ENCODE data around the gene HOMER2.
"Not testable (repeated sequence)": the region's sequence is repeated elsewhere in the genome, so short reads cannot be mapped to it uniquely, and the experiment has no call there.

Gene HOMER2

DNA sequence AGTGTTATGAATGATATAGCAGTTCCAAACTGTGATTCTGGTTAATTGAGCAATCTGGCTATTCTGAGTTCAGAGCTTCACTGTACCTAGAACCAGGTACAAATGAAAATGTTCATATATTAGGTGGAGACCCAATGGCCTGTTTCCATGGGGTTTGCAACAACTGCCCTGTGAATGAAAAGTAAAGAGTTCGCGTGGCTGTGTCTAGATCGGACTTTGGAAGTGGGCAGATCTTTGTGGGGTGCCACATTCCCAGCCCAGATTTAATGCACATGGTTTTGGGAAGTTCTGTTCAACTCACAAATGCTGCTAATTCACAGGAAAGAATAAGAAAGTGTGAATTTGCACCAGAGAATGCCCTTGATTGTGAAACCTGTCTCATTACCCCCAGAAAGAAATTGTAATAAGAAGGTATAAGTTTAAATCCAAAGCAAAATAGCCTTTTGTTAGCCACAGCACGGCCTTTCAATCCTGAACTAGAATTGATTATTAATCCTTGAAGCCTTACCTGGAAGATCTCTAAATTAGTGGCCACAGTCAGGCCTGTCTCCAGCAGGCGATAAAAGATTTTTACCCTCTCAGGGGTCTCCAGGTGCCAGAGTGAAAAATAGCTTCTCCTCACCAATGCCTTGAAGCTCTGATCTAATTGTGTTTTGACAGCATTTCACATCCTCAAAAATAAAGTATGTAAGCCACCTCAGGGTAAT lies 120.5 kb downstream of the HOMER2 start:
- DNase-seq (ENCODE audit: low spot score), result no peak

DNA sequence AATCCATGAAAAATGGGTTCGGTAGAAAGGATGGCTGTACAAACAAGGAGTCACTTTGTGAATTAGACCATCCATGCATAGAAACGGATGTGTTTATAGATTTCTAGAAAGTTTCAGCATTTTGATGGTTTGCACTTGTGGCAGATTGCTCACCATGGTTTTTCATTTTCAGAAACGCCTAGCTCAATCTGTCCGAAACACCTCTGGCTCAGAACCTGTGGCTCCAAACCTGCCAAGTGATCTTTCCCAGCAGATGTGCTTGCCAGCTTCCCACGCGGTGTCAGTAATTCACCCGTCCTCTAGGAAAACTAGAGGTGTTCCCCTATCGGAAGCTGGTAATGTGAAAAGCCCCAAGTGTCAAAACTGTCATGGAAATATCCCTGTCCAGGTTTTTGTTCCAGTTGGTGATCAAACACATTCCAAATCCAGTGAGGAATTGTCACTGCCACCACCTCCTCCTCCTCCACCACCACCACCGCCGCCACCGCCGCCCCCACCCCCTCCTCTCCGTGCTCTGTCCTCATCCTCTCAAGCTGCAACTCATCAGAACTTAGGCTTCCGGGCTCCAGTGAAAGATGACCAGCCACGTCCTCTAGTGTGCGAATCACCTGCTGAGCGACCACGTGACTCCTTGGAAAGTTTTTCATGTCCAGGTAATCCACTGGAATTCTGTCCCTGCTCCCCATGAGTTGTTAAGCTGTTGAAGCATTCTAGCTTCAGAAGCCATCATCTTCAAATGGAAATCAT lies 121.9 kb downstream of the HOMER2 start:
- no peak for DNase-seq (ENCODE audit: low spot score)

DNA sequence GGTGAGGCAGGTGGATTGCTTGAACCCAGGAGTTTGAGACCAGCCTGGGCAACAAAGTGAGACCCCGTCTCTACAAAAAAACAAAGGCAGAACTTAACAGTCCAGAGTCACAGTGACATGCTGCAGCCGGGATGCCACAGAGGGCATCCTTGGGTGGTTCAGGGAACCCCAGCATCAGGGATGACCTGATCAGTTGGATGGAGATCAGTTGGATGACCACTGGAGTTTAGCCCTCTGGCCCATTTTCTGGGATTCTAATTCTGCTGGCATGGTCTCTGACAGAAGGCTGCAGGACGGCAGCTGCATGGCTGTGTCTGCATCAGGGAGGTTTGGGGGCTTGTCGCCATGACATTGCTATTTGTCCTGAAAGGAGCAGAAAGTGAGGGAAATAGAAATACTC lies 123.3 kb downstream of the HOMER2 start:
- no peak for DNase-seq (ENCODE audit: low spot score)

DNA sequence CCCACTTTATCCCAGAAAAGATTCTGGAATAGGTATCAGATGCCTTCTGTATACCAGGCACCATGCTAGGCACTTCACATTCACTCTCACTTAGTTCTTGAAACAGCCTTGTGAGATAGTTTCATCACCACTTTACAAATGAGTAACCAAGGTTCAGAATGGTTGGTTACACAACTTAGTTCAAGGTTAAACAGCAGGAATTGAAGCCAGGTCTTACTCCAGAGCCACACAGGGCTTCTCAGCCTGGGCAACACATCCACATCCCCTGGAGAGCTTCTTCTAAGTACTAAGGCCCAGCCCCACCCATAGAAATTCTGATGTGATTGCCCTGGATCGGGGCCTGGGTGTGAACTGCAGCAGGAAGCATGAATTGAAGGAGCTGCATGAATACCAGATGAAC lies 124.4 kb downstream of the HOMER2 start:
- no peak for DNase-seq (ENCODE audit: low spot score)

DNA sequence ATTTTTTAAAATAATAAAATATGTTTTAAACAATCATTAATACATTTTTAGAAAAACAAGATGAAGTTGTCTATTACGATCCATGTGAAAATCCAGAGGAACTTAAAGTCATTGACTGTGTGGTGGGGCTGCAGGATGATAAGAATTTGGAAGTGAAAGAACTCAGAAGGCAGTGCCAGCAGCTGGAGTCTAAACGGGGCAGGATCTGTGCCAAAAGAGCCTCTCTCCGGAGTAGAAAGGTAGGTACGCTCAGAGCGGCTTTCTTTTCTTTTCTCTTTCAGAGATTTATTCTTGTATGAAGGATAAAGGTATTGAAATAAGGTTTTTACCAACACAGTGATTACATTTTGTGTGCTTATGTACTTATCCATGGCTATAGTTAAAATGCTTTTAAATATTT lies 129.5 kb downstream of the HOMER2 start:
- DNase-seq (ENCODE audit: low spot score), result no peak

DNA sequence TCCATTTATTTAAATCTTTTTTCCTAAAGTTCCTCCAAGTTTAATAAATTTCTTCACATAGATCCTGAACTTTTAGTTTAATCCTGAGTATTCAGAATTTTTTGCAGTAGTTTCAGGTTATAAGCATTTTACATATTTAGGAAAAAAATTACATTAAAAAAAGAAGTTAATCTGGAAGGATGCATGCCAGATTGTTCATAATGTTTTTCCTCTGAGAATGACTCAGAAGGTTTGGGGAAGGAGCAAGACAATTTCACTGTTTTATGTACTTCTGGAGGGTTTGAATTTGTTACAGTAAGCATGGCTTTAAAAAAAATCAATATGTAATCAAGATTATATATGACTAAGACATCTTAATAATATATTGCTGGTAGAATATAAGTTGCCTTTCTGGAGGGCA lies 130.7 kb downstream of the HOMER2 start:
- DNase-seq (ENCODE audit: low spot score), result not testable (repeated sequence)

DNA sequence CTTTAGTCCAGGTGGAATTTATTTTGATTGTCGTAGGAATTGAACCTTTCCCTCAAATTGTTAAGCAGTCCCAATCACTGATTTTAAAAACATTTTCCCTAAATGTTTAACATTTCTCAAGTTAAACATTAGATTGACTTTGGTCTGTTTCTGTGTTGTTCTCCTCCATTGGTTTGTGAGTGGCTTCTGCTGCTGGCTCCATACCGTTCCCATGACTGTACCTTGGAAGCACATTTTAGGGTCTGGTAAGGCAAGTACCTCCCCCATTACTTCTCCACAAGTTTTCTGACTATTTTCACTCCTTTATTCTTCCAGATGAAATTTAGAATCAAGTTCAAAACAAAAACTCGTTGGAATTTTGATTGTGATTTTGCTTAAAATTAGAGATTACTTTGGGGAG lies 131.1 kb downstream of the HOMER2 start:
- DNase-seq (ENCODE audit: low spot score), result not testable (repeated sequence)

DNA sequence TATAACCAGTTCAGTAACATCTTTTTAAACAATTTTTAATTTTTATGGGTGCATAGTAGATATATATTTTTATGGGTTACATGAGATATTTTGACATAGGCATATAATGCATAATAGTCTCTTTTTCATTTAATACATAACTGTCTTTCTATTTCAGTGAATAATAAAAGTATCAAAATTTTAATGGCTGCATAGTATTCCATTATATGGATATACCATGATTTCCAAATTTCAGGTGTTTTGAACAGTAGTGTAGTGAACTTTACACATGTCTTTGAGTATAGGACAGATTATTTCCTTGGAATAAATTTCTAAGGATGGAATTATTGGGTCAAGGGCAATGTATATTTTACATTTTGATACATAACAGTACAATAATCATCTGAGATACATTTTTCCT lies 132.4 kb downstream of the HOMER2 start:
- no peak for DNase-seq (ENCODE audit: low spot score)

DNA sequence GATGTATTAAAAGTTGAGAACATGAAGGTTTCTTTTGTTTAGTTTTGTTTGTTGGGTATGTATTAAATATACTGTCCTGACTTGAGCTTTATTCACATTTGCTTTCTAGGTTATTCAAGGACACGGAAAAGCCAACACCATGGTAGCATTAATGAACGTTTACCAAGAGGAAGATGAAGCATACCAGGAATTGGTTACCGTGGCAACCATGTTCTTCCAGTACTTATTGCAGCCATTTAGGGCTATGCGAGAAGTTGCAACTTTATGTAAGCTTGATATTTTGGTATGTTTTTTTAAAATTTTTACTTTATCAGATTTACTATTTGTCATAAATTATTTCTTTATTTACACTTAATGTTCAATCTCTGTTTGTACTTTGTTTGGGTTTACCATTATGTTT lies 139.5 kb downstream of the HOMER2 start:
- no peak for DNase-seq (ENCODE audit: low spot score)

DNA sequence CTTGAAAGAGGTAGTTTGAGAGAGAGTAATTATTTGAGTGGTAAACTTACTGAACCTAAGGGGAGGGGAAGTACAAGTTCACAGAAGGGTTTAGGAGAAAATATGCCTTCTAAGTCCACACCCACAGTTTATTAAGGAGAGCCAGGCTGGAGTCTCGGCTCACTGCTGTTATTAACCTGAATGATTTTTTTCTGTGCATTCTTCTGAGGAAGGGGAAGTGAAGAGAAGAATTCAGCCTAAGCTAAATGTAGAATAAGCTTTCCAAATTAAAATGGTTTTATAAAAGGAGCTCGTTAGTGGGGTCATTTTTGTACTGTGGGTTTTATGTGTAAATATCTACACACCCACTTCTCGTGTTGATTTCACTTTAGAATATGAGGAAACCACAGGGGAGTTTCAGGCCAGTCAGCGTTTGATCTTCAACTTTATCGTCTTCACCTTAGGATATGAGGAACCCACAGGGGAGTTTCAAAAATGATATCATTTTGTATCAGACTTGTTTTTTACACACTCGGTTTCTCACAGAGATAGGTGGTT lies 141.6 kb downstream of the HOMER2 start:
- no peak for DNase-seq (ENCODE audit: low spot score)

DNA sequence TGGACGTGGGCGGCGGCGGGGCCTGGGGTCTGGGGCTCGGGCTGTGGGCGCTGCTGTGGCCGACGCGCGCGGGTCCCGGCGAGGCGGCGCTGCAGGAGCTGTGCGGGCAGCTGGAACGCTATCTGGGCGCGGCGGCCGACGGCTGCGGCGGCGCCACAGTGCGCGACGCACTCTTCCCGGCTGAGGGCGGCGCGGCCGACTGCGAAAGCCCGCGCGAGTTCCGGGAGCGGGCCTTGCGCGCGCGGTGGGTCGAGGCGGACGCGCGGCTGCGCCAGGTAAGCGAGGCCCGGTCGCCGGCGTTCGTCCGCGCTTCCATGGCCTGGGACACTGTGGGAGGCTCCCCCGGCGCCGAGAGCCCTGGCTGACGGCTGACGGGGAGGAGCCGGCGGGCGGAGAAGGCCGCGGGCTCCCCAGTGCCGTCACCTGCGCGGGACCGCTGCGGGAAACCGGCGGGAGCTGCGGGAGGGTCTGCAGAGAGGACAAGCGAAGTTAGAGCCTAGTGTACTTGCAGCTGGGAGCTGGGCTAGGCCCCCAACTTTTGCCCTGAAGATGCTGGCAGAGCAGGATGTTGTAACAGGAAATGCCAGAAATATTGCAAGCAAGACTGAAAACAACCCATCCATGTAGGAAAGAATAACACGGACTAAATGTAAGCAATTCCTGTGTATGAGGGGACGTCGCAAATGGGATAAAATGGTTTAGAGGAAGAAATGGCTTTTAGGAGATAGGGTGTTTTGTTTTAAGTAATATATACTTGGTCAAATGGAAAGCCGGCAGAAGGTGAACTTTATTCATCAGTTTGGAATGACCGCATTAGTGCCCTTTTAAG lies 142.2 kb downstream of the HOMER2 start:
- DNase-seq (ENCODE audit: low spot score), result no peak

DNA sequence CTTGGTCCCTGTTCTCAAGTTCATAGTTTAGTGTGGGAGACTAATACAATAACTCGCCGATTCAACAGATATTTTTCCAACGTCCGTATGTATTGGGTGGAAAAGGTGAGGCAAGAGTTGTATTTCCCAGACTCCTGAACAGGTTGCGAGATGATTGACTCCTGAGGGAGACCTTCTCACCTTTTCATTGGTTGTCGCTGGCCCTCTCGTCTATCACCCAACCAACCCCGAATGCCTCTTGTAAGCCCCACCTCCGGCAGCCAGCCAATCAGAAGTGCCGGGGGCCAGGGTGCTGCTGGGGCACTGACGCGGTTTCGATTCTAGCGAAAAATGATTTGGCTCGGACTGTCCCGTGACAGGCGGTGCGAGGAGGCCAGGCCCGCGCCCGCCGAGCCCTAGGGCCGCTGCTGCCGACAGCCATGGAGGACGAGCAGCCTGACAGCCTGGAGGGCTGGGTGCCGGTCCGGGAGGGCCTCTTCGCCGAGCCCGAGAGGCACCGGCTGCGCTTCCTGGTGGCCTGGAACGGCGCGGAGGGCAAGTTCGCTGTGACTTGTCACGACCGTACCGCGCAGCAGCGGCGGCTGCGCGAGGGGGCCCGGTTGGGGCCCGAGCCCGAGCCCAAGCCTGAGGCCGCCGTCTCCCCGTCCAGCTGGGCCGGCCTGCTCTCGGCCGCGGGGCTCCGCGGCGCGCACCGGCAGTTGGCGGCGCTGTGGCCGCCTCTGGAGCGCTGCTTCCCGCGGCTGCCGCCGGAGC lies 143.0 kb downstream of the HOMER2 start, which contains the start of gene WHAMM:
WHAMM (plus strand) TSS at position 321 of the 753 bp plus-strand sequence; CDS start at position 420, 99 bp downstream.
- peak; percentile 92 for DNase-seq (ENCODE audit: low spot score)

DNA sequence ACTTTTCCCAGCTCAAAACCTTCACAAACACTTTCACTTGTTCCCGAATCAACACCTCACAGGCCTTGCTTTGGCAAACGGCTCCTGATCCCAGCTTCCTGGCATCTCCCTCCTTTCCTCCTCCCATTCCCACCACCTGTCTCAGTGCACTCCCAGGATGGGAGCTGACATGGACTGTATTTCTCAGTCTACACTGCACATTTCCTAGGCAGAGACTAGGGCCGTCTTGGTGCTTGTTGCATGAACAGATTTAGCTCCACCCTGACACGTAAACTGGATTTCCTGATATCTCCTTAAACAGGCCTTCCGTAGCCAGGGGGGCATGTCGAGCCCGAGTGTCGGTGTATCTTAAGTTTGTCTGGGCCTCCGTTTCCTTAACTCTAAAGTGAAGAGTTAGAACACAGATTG lies 143.9 kb downstream of the HOMER2 start:
- DNase-seq (ENCODE audit: low spot score), result no peak

DNA sequence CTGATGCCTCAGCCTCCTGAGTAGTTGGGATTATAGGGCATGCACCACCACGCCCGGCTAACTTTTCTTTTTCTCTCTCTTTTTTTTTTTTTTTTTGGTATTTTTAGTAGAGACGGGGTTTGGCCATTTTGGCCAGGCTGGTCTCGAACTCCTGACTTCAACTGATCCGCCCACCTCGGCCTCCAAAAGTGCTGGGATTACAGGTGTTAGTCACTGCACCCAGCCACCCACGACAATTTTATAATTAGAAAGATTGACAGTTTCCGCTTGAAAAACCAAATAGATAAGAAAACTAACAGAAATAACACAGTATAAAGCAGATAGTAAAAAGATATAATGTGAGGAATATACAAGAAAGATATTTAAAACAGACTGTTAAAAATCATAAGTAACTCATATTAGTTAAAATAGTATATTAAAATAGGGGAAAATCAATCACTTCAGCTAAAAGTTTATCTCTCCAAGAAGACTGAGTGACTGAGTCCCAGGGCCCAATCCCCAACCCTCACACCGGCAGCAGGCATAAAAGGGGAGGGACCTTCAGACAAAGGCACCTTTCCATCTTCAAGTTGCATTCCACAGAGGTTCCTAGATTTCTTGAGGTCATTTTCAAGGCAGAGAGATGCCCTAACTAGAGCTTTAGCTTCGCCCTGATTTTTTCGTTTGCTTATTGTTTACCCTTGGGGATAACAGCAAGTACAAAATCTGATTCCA lies 144.4 kb downstream of the HOMER2 start:
- DNase-seq (ENCODE audit: low spot score), result no peak

DNA sequence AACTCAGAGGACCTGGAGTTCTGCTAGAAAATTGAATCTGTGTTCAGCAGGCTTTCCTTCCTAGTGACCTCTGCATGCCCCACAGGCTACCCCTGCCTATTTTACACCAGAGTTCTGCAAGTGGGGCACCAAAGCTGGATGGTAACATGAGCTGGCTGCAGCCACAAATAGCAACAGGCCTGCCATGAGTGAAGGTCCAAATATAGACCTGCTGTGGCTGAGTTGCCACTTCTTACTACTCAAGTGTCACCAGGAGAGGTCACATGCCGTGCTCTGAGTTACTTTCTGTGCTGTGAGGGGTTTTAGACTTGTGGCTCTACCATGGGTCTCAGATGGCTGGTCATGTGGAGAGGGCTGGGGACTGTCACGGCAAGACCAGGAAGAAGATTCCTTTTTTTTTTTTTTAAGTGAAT lies 146.5 kb downstream of the HOMER2 start, which contains the start of gene FSD2:
FSD2 (minus strand) TSS at position 76 of the 413 bp plus-strand sequence. CDS start 18,679 bp downstream, outside the sequence.
- DNase-seq (ENCODE audit: low spot score), result no peak

DNA sequence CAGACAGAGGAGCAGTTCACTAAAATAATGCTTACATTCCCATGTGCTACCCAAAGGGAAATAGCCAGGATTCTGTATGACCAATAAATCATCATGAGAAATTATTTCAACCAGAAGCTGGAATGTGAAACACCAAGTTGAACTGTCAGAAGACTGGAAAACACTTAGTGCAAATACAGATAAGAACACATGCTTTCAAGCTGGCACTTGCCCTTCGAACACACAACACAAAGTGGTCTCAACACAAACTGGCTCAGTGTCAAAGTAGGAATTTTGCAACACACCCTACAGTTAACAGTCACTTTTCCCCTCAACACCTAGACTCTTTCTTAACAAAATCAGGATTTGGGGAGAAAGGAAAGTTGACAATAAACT lies 148.0 kb downstream of the HOMER2 start:
- DNase-seq (ENCODE audit: low spot score), result no peak

DNA sequence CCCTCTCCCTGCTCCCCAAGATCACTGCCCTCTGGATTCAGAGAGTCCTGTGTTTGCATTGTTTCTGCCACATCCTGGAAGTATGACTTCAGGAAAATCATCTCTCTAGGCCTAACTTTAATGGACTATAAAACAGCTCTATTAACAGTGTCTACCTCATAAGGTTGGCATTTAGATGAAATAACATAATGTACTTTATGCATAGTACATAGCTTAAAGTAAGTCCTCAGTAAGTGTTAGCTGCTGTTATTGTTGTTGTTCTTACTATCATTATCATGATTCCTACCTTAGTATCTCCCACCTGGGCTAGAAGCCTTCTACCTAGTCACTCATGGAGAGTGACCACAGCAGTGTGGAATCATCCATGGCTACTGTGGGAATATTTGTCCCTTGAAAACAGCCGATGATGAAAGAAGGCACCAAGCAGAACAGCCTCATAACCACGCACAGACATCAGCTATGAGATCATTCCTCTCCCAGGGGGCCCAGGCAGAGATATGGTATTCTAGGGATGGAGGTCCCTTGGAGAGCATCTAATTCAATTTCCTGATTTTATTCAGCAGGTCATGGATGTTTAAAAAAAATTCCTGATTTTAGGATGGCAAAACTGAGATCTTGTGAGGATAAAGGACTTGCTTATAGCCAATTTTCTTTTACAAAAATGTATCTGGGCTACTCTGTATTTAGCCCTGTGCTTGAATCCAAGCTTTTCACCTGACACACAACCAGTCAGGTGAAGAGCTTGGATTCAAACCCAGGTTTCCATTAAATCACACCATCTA lies 148.5 kb downstream of the HOMER2 start:
- no peak for DNase-seq (ENCODE audit: low spot score)

DNA sequence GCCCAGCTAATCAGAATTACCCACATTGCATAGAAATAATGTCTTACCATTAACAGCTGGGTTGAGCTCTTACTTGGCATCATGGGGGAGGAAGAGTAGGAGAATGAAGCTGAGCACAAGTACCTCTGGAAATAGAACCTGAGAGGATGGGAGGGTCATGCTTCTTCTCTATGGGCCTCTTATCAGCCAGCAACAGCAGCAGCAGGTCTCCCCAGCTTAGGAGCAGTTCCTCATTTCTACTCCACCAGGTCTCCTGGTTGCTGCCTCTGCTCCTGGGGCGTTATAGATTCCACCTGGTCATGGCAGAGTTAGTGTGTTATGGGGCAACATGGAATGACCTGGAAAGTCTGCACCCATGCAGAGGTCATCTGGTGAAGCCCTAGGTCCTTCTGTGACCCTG lies 150.0 kb downstream of the HOMER2 start:
- no peak for DNase-seq (ENCODE audit: low spot score)

DNA sequence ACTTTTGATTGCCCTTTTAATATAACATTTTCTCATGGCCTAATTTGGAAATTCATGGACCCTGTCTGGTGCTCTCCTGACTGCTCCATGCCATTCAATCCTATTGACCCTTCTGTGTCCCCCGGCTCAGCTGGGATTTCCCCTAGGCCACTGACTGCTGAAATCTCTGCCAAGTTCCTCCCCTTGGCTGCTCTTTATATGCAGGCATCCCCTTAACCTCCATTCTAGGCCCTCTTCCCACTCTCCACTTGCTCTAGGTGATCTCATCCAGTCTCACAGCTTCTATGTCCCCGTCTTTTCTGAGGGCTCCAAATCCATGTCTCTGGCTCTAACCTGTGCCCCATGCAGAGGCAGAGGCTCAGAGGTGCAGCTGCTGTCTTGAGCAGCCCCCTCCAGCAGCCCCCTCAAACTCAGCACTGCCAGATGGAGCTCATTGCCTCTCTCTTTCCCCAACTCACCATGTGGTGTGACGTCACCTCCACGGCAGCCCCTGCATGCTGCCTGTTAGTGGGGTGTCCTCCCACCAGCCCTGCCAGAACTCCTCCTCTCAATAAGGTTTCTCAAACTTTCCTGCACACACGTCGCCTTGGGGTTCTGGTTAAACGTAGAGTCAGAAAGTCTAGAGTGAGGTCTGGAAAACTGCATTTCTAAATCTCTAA lies 153.2 kb downstream of the HOMER2 start:
- DNase-seq (ENCODE audit: low spot score), result no peak

Measured in COLO829 (cell line).